HG03378 (cell line): Measurements from ENCODE around the gene FAM8A1.

Source experiments
- ATAC-seq: cut with Tn5 transposase; IDR thresholded peaks from one replicate; pipeline ENCODE4 v1.9.1; 2021; ENCODE audit warnings: mild to moderate bottlenecking, moderate library complexity; ENCODE audit not compliant: unreplicated experiment

The FAM8A1 gene

DNA sequence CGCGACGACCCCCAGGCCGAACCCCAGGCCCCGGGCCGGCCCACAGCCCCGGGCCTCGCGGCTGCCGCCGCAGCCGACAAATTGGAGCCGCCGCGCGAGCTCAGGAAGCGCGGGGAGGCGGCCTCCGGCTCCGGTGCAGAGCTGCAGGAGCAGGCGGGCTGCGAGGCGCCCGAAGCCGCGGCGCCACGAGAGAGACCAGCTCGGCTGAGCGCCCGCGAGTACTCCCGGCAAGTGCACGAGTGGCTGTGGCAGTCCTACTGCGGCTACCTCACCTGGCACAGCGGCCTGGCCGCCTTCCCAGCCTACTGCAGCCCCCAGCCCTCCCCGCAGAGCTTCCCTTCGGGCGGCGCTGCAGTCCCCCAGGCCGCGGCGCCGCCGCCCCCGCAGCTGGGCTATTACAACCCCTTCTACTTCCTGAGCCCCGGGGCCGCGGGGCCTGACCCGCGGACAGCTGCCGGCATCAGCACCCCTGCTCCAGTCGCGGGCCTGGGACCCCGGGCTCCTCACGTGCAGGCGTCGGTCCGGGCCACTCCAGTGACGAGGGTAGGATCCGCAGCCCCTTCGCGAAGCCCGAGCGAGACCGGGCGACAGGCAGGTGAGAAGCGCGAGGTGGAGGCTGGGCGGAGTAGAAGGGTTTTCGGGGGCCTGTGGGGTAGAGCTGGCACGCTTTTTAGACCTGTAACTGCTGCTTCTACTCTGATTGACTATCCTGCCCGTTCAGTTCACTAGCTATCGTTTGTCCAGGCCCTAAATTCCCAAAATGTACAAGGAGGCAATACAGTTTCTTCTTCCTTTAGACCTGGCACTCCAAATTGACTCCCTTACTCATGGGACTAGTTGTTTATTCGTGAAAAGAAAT, 654 bp downstream of the FAM8A1 start:
- peak; percentile 48 for ATAC-seq

DNA sequence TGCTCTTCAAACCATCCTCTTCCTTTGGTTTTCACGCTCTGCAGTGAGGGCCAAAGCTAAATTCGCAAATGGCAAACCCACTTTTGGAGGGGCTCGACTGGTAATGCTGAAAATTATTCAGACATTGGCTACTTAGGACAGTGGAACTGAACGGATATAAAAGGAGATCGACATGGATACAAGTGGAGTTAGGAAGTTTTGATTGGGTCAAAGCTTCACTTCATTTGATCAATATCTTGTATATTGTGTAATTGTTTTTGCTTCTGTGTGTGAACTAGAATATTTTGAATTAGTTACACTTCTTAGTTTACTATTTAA, 1.2 kb downstream of the FAM8A1 start:
- no peak for ATAC-seq

DNA sequence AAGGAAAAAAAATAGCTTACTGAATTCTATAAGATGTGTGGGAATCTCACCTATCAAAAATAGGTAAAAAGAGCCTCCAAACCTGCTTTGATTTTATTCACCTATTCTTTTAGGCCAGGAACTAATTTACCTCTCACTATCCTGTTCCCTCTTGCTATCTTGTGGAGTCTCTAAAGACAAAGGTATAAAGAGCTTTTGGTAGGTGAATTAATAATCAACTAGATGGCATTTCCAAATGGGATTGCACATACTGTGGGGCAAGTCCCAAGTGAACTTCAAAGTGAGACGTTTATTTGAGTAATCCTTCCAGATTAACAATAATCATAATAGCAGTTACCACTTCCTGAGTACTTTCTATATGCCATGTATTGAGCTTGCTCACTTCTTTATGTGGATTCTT, 2.8 kb downstream of the FAM8A1 start:
- no peak for ATAC-seq

DNA sequence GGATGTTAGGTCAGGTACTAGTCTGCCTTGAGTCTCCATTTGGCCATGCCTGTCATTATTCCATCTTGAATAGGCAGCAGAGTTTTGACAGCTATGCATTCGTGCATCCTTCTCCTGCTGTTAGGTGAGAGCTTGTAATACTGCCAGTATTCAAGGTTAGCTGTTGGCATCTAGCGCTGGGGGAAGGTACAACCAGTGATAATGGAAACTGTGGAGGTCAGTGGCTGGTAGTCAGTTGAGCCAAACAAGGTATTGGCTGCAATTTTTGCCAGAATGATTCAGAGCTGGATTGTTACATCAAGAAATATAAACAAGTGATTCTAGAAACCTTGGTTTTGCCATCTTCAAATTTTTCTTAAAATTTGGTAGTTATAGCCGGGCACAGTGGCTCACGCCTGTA, 6.5 kb downstream of the FAM8A1 start:
- no peak for ATAC-seq

DNA sequence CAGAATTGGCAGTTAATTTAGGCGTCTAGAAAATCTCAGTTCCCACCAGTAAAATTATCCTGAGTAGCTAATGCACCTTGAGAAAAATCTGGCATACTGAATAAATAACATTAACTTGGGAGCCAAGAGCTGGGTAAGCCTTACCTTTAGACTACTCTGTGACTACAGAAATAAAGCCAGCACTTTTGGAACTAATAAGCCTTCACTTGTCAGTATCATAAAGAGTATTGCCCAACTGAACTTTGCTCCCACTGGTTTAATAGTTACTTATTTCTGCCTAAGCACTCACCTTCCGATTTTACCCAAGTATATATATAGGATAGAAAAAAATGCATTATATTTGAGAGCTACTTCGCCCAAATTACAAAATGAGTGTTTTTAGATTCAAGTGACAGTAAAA, 10.7 kb downstream of the FAM8A1 start:
- no peak for ATAC-seq

DNA sequence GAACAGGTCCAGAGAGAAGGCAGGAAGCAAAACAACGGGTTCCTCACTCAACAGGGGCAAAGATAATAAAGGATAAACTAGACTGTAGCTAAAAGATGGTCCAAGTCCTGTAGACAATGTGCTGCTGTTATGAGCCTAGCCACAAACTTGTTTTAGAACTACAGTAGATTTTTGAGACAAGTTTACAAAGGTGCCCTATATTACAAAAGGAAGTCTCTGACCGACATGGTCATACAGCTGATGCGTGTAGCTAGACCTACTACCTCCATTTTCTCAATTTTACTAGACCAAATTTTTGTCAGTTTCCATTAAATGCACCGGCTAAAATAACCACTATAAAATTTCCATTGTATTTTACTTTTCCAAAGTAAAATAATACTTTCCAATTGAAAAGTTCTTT, 11.9 kb downstream of the FAM8A1 start:
- ATAC-seq, result no peak

DNA sequence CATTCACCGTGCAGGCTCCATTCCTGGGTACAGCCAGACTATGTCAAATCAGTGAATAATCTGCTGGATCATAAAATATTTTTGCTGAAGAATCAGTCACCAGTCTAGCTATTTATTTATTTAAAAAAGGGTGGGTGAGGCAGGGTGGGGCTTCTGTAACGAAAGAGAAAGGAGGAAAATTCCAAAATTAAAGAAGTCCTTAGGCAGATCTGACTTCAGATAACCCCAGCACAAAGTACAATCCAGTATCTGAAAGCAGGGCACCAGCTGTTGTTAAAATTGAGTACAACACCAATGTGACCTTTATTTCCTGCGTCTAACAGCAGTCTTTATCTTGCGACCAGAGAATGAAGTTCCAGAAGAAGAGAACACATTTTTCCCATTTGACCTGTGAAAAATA, 15.7 kb downstream of the FAM8A1 start:
- no peak for ATAC-seq

DNA sequence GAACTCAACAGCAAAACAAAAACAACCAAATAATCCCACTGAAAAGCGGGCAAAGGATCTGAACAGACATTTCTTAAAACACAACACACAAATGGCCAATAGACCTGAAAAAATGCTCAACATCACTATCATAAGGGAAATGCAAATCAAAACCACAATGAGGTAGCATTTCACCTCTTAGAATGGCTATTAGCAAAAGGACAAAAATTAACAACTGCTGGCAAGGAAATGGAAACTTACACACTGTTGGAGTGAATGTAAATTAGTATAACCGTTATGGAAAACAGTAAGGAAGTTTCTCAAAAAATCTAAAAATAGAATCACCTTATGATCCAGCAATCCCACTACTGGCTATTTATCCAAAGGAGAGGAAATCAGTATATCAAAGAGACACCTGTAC, 20.9 kb downstream of the FAM8A1 start:
- peak; percentile 71 for ATAC-seq

DNA sequence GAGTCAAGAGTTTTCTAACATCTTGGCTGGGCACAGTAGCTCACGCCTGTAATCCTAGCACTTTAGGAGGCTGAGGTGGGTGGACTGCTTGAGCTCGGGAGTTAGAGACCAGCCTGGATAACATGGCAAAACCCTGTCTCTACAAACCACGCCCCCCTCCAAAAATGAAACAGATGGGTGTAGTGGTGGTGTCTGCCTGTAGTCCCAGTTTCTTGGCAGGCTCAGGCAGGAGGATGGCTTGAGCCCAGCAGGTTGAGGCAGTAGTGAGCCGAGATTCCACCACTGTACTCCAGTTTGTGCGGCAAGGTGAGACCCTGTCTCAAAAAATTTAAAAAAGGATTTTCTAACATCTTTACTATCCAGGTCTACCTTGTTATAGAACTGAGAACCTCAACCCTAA, 22.0 kb downstream of the FAM8A1 start:
- ATAC-seq, result no peak

DNA sequence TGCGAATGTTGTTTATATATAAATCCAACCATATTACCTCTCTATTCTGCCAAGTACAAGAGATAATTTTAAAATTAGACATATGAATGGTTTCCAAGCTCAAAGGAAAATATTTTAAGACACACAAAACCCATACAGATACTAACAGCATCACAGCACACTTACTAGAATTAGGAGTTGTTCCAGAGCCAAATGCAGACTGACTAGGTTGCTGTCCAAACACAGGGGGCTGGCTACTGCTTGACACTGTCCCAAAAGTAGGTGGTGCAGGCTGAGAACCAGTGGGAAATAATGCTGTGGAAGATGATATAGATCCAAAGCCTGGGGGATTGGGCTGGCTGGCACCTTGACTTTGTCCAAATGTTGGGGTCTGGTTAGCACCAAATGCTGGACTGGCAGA, 24.3 kb downstream of the FAM8A1 start:
- no peak for ATAC-seq

DNA sequence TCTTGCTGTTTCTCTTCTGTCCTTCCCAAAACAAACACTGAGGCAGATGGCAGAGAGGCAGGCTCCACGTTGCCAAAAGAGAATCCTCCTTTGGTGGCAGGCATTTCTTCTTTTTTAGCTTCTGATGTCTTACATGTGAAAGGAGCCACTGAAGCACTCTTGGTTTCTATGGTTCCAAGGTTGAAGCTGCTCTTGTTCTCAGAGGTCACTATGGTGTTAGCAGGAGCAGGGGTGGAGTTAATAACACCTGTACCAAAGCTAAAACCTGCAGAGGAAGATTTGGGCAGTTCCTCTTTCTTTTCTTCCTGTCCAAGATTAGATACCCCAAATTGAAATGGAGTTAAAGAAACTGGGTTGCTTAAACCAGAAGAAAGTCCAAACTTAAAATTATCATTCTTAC, 28.8 kb downstream of the FAM8A1 start:
- no peak for ATAC-seq

DNA sequence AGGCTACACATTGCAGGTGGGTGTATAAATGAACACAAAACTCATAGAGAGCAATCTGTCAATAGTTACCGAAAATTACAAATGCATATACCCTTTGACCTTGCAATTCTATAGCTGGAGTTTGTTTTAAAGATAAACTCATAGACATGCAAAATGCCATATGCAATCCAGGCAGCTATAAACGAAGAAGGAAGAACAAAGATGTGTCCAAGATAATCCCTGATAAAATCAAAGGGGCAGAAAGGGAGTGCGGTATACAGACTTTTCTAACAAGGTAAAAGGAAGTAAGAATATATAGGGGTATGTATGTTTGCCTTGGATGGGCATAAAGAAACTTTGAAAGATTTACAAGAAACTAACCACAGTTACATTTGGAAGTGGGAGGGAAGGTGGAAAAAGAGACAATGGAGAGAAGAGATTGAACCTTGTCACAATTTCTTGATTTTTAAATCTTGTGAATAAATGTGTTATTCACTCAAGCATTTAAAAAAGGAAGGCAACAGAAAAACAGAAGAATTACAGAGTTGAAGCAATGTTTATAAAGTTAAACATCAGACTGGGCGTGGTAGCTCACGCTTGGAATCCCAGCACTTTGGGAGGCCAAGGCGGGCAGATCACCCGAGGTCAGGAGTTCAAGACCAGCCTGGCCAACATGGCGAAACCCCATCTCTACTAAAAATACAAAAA, 29.9 kb downstream of the FAM8A1 start:
- ATAC-seq, result no peak

DNA sequence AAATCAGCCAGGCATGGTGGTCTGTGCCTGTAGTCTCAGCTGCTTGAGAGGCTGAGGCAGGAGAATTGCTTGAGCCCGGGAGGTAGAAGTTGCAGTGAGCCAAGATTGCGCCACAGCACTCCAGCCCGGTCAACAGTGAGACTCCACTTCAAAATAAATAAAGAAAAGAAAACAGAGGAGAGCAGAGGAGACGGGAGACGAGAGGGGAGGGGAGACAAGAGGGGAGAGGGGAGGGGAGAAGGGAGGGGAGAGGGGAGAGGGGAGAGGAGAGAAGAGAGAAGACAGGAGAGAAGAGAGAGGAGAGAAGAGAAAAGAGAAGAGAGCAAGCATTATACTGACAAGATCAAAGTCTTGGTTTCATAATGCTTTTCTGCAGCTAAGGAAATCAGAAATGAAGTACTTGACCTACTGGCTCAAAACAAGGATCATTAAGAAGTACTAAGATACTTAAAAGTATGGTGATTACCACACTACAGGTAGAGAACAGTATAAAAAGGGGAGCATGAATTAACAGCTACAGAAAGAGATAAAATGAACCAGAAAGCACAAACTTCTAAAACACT, 30.5 kb downstream of the FAM8A1 start:
- no peak for ATAC-seq

DNA sequence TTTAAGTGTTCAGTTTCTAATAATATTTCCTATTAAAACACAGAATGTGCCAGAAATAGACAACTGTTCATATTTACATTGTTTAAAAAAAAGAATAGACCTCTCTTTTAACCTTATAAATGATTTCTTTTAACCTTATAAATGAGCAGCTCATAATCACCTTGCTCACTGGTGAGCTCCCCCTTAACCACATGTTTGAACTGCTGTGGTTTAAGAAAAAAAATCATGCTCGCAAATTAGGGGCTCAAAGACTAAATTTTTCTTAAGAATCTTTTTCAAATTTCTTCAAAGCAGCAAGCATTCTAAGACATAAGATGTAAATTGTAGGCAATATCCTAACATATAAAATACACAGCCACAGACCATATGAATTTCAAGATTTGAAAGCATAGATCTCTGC, 32.8 kb downstream of the FAM8A1 start:
- no peak for ATAC-seq

DNA sequence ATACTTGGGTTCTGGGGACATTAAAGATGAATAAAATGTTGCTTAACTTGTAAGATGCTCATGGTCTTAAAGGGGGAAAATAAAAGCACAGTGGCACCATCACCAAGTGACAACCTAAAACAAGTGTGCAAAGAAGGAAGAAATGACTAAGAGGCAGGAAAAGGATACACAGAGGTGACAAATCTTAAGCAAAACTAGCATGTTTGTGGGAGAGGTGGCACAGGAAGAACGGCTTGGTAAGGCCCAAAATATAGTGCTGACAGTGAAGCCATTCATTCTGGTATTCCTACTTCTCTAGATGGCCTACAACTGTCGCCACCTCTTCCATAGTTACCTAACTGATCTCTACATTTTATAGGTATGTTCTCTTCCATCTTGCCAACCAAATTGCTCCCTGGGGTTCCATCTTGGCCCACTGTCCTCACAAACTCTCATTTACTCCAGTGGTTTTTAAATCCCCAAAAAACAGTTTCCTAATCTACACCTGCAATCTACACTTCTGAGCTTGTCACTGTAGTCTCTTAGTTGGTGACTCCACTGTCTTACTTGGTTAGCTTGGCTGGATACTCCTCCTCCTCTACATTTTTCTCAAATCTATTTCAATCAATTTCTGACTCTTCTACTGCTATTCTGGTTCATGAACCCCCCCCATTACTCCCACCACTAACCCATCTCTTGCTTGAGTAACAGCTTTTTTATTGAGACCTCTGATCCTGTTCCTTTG, 33.5 kb downstream of the FAM8A1 start:
- peak; percentile 58 for ATAC-seq

DNA sequence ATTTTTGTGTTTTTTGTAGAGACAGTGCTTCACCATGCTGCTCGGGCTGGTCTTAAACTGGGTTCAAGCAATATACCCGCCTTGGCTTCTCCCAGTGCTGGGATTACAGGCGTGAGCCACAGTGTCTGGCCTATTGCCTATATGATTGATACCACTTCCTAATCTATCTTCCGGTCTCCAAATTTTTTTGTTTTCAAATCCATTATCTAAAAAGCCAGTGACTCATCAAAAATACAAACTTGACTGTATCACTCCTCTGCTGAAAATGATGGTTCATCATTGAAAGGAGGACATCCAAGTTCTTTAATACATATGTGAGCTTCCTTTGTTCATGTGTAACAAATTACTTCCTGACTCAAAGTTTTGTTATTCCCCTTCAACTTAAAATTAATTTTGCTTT, 35.5 kb downstream of the FAM8A1 start:
- ATAC-seq, result no peak

DNA sequence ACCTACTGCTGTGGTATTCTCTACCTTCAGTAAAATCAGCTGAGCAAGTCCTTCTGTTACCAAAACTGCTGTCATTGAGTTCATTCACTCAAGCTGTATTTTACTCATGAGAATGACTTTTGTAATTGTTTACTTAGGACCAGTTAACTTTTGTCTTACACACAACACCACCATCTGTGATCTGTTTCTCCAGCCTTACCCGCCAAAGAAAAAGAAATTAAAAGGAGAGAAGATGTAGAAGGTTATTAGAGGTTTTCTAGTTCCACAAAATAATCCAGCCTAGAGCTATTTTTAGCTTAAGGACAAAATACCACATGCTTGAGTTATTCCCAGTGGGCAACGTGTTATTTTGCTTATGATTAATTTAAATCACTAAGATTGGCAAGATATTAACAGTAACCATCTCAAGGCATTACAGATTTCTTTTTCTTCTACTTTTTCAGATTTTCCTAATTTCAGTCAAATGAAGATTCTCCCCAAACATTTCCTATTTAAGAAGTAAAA, 38.2 kb downstream of the FAM8A1 start:
- no peak for ATAC-seq

DNA sequence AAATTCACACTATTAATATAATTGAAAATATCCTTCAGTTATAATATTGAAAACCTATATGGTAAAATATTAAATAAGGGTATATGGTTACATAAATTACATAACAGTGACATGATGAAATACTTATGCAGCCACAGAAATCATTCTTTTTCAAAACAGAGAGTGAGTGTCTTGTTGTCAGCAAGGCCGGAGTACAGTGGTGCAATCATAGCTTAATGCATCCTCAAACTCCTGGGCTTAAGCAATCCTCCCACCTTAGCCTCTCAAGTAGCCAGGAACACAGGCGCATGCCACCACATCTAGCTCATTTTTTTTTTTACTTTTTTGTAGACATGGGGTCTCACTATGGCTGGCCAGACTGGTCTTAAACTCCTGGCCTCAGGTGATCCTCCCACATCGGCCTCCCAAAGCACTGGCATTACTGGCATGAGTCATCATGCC, 40.4 kb downstream of the FAM8A1 start:
- ATAC-seq, result no peak

DNA sequence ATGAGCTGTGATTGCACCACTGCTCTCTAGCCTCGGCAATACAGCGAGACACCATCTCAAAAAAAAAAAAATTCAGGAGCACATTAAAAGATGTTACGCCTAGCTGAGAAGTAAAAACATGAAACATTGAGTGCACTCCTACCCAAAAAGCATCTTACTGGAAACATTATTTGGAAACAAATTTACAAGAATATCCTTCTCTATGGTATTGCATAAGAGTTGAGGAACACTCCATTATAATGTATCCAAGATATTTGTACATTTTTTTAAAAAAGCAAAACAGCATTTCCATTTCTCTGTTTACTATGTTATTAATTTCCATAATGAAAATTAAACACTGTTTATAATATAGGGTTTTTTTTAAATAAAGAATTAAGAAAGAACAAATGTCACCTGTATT, 48.6 kb downstream of the FAM8A1 start:
- no peak for ATAC-seq

DNA sequence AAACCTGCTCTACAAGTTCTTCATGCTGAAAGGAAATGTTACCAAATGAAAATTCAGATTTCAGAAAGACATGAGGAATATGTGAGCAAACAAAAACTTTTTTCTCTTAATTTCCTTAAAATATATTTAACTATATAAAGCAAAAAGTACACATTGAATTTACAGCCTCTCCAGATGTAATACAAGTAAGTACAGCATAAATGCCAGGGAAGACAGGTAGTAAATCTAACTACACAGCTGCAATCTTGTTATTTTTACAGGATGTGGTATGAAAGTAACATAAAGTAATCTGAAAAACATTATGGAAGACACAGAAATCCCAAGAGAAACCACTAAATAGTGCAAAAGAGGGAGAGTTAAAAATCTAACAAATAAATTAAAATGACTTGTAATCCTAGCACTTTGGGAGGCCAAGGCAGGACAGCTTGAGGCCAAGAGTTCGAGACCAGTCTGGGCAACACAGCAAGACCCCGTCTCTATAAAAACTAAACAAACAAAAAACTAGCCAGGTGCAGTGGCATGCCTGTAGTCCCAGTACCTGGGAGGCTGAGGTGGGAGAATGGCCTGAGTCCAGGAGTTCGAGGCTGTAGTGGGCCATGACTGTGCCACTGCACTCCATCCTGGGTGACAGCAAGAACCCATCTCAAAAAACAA, 50.7 kb downstream of the FAM8A1 start:
- no peak for ATAC-seq
